Esophagus muscularis mucosa (tissue), 4 donors: ENCODE data around the gene SEMA5B. TPM values are rescaled to one million over a fixed set of nuclear protein-coding genes. Genes with fewer than 3 reads are reported as not detected.

Experiments
- DNase-seq: peaks from one replicate; pipeline ENCODE4 v3.0.0-alpha.2; 2017; ENCODE audit errors: extremely low spot score
- H3K27ac ChIP-seq, 4 donors: fragments of 200-600 bp; sonication (generic); replicated peaks in 1 of 4; 1 replicate in 3 of 4; 2 replicates in 1 of 4; pipeline ENCODE4 v1.5.1; 2016 to 2019; ENCODE audit warnings: mild to moderate bottlenecking in 1 of 4
- H3K27me3 ChIP-seq, 4 donors: fragments of 200-600 bp; sonication (generic); one replicate each; pipeline versions ENCODE4 v1.5.1 to v1.6.0; 2016 to 2019
- H3K36me3 ChIP-seq, 4 donors: fragments of 200-600 bp; sonication (generic); one replicate each; pipeline ENCODE4 v1.5.1; 2016 to 2019
- H3K4me1 ChIP-seq, 4 donors: fragments of 200-600 bp; sonication (generic); one replicate each; pipeline ENCODE4 v1.5.1; 2016 to 2019
- H3K4me3 ChIP-seq, 4 donors: fragments of 200-600 bp; sonication (generic); 1 replicate in 2 of 4; 2 replicates in 2 of 4; pipeline ENCODE4 v1.5.1; 2016 to 2019; ENCODE audit warnings: mild to moderate bottlenecking in 4 of 4, moderate library complexity in 1 of 4
- H3K9me3 ChIP-seq, 4 donors: fragments of 200-600 bp; sonication (generic); 1 replicate in 3 of 4; 2 replicates in 1 of 4; pipeline ENCODE4 v1.5.1; 2016 to 2019
- EP300 ChIP-seq: sonication (generic); formaldehyde crosslinking; IDR thresholded peaks from one replicate; pipeline ENCODE4 v1.6.1; 2017; ENCODE audit warnings: antibody characterized with exemption
- POLR2A ChIP-seq: fragments of 450-650 bp; IDR thresholded peaks from one replicate; pipeline ENCODE4 v1.6.1; 2017; ENCODE audit warnings: antibody characterized with exemption, moderate library complexity, mild to moderate bottlenecking, low read depth
- POLR2AphosphoS5 ChIP-seq, 2 donors: sonication (generic); formaldehyde crosslinking; IDR thresholded peaks; one replicate each; pipeline ENCODE4 v1.6.1; 2017; ENCODE audit warnings: antibody characterized with exemption in 2 of 2
- WGBS: methylation state at CpG from one replicate; pipeline ENCODE4 v1.1.5; 2018; 5-methylcytosine and 5-hydroxymethylcytosine counted together
- intact Hi-C: fragments of 100-400 bp; cut with DNase I; formaldehyde crosslinking; loops from one replicate; pipeline ENCODE4 v1.15.1; 2023
- total RNA-seq, 4 donors: library from RNA; depleted of rRNA; stranded (reverse); fragments of >200 nt; gene quantifications; one replicate each; pipeline versions ENCODE4 v1.1.0 to v1.2.1, GENCODE V29; 2016
- TF ChIP-seq, protein P1 (sequence below), 3 experiments: fragments of 200-600 bp in 2 of 3; fragments of 450-650 bp in 1 of 3; sonication (generic) in 2 of 3; IDR thresholded peaks; one replicate each; pipeline ENCODE4 v1.5.1; 2017 to 2019; ENCODE audit warnings: antibody characterized with exemption in 3 of 3, mild to moderate bottlenecking in 2 of 3, moderate library complexity in 1 of 3

The SEMA5B gene
- total RNA-seq, 4 donors from 2014 or later: under 0.01 to 1.6 (median 0.34) TPM

GRCh38 chr3:123013876-123014275 is 13.7 kb downstream of the SEMA5B start:
- H3K36me3 ChIP-seq: no peaks in the 10 kb centered on the region
- TF ChIP-seq POLR2AphosphoS5 (IDR thresholded peaks at IDR 0.05) (no peak), POLR2A (no peak), EP300 (no peak)
- TF ChIP-seq, protein P1, sequence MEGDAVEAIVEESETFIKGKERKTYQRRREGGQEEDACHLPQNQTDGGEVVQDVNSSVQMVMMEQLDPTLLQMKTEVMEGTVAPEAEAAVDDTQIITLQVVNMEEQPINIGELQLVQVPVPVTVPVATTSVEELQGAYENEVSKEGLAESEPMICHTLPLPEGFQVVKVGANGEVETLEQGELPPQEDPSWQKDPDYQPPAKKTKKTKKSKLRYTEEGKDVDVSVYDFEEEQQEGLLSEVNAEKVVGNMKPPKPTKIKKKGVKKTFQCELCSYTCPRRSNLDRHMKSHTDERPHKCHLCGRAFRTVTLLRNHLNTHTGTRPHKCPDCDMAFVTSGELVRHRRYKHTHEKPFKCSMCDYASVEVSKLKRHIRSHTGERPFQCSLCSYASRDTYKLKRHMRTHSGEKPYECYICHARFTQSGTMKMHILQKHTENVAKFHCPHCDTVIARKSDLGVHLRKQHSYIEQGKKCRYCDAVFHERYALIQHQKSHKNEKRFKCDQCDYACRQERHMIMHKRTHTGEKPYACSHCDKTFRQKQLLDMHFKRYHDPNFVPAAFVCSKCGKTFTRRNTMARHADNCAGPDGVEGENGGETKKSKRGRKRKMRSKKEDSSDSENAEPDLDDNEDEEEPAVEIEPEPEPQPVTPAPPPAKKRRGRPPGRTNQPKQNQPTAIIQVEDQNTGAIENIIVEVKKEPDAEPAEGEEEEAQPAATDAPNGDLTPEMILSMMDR (IDR thresholded peaks at IDR 0.05): no peak
- H3K4me3 ChIP-seq: no peak overlapping the region
- no peaks in the 10 kb centered on the region for H3K4me1 ChIP-seq
- no peak for DNase-seq
- intact Hi-C loops: no loop called here
- 67% methylated on average over 6 of the region's 6 CpGs for WGBS
- no peak overlapping the region for H3K27ac ChIP-seq
- peaks cover 0 to under 1% (median 0%) of the 10 kb centered on the region in 4 donors for H3K27me3 ChIP-seq
- no peaks in the 10 kb centered on the region for H3K9me3 ChIP-seq

DNA sequence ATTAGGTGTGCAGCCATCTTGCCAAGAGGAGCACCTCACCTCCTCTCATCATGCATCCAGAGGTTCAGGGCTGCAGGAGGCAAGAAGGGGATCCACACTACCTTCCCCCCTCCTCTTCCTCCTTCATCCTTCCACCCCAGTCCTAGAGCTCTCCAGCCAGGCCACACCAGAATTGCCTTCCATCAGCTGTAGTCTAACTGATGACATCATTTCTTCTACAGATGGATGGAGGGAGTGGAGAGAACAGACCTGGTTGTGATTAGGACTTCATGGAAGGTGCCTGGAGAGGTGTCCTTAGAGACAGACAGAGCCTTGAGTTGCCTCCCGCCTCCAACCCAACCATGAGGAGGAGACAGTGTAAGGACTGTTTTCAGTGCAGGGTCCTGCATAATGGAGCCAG is 14.9 kb downstream of the SEMA5B start:
- H3K9me3 ChIP-seq: no peaks in the 10 kb centered on the region
- peaks cover 0 to 4% (median 0%) of the 10 kb centered on the region in 4 donors for H3K27me3 ChIP-seq
- intact Hi-C loops: no loop called here
- WGBS: 100% methylated on average over 1 of the region's 1 CpG
- H3K4me3 ChIP-seq: no peak overlapping the region
- H3K4me1 ChIP-seq: no peaks in the 10 kb centered on the region
- no peaks in the 10 kb centered on the region for H3K36me3 ChIP-seq
- no peak for DNase-seq
- H3K27ac ChIP-seq: no peak overlapping the region
- TF ChIP-seq POLR2AphosphoS5 (IDR thresholded peaks at IDR 0.05) (no peak), EP300 (no peak), POLR2A (no peak)
- TF ChIP-seq, protein P1 (IDR thresholded peaks at IDR 0.05): no peak

DNA sequence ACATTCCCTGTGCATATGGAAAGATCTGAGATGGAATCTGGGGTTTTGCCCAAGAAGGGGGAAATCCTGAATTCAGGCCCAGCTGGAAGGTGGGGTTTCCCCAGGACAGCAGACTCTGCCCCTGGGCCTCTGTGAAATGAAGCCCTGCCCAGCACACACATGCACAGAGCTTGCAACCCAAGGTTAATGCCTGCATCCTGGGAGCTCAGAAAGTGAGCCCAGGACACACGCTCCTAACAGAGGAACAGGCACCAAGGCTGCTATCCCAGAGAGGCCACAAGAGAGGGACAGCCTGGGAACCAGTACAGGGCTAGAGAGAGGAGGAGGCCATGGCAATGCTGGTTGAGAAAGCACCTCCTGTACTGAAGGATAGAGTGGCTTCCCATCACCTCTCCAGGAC is 16.1 kb downstream of the SEMA5B start:
- intact Hi-C loops: no loop called here
- 89% methylated on average over 1 of the region's 1 CpG for WGBS
- Histone ChIP-seq H3K4me3 (no peak overlapping the region), H3K27me3 (peaks cover 0 to 4% (median 0%) of the 10 kb centered on the region in 4 donors), H3K36me3 (no peaks in the 10 kb centered on the region), H3K9me3 (no peaks in the 10 kb centered on the region), H3K4me1 (no peaks in the 10 kb centered on the region), H3K27ac (no peak overlapping the region)
- TF ChIP-seq POLR2A (no peak), EP300 (no peak), POLR2AphosphoS5 (IDR thresholded peaks at IDR 0.05) (no peak)
- TF ChIP-seq, protein P1 (IDR thresholded peaks at IDR 0.05): no peak
- no peak for DNase-seq

DNA sequence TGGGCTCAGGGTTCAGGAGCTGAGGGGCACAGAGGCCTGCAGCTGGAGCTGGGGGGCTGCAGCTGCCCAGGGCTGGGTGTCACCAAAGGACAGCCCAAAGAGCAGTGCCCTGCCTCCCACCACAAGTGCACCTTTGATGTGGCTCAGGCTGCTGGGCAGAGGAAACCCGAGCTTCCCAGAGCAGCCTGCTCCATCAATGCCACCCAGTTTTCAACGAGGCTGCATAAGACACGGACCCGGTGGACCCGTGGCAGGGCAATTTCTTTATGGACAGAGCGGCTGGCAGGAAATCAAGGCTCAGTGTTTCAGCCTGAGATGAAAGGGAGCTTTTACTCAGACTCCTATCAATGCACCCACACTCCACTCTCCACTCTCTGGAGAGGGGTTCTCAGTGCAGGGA is 18.7 kb downstream of the SEMA5B start:
- Histone ChIP-seq H3K27me3 (peaks cover 0 to 4% (median 0%) of the 10 kb centered on the region in 4 donors), H3K4me1 (no peaks in the 10 kb centered on the region), H3K27ac (no peak overlapping the region), H3K9me3 (no peaks in the 10 kb centered on the region), H3K4me3 (no peak overlapping the region), H3K36me3 (no peaks in the 10 kb centered on the region)
- no peak for DNase-seq
- TF ChIP-seq POLR2A: no peak
- no peak for TF ChIP-seq EP300
- TF ChIP-seq, protein P1 (IDR thresholded peaks at IDR 0.05): no peak
- TF ChIP-seq POLR2AphosphoS5 (IDR thresholded peaks at IDR 0.05): no peak
- intact Hi-C loops: no loop called here
- 57% methylated on average over 6 of the region's 6 CpGs for WGBS

GRCh38 chr3:123006609-123007008 is 21.0 kb downstream of the SEMA5B start:
- H3K4me3 ChIP-seq: no peak overlapping the region
- intact Hi-C loops: no loop called here
- TF ChIP-seq EP300: no peak
- no peak for TF ChIP-seq POLR2A
- TF ChIP-seq POLR2AphosphoS5 (IDR thresholded peaks at IDR 0.05): no peak
- TF ChIP-seq, protein P1 (IDR thresholded peaks at IDR 0.05): no peak
- 70% methylated on average over 2 of the region's 2 CpGs for WGBS
- H3K27me3 ChIP-seq: peaks cover 0 to 4% (median 0%) of the 10 kb centered on the region in 4 donors
- no peak overlapping the region for H3K27ac ChIP-seq
- no peaks in the 10 kb centered on the region for H3K9me3 ChIP-seq
- H3K36me3 ChIP-seq: no peaks in the 10 kb centered on the region
- no peak for DNase-seq
- H3K4me1 ChIP-seq: no peaks in the 10 kb centered on the region
